Colon (tissue), 2 donors: Measurements from ENCODE around the gene HAUS5.

Experiments
- FAIRE-seq: peaks from 2 replicates; lab custom pipeline; 2012; peaks lifted over from hg19 to GRCh38; lab: Jason Lieb, UNC
- donor health status: control.
- donor health status: control.

HAUS5 gene

GRCh38 chr19:35609851-35610353, 2.6 kb upstream of the HAUS5 start:
- no peak for FAIRE-seq

GRCh38 chr19:35612224-35612558, 344 bp upstream of the HAUS5 start:
- FAIRE-seq: no peak

- no peak for FAIRE-seq
These were observed 1.0 kb downstream of the HAUS5 start for GRCh38 chr19:35613574-35613973.

- FAIRE-seq: no peak
These were observed 2.5 kb downstream of the HAUS5 start for GRCh38 chr19:35615036-35615435.

GRCh38 chr19:35618857-35619256, 6.3 kb downstream of the HAUS5 start:
- no peak for FAIRE-seq

- no peak for FAIRE-seq
These were observed 6.9 kb downstream of the HAUS5 start for GRCh38 chr19:35619290-35619923.

GRCh38 chr19:35620001-35620400, 7.5 kb downstream of the HAUS5 start:
- no peak for FAIRE-seq

GRCh38 chr19:35621708-35622107, 9.2 kb downstream of the HAUS5 start:
- no peak for FAIRE-seq

- FAIRE-seq: no peak
These were observed 10.2 kb downstream of the HAUS5 start for GRCh38 chr19:35622750-35623149.

- no peak for FAIRE-seq
These were observed 10.9 kb downstream of the HAUS5 start for GRCh38 chr19:35623327-35624010.

GRCh38 chr19:35628264-35628564, 15.7 kb downstream of the HAUS5 start:
- no peak for FAIRE-seq

- peak; percentile 95 for FAIRE-seq
These were observed 16.2 kb downstream of the HAUS5 start, which contains the start of gene RBM42 for GRCh38 chr19:35628565-35629331. RBM42 (plus strand) TSS chr19:35629036; CDS start chr19:35629154, 118 bp downstream.

- no peak for FAIRE-seq
These were observed 16.7 kb downstream of the HAUS5 start for GRCh38 chr19:35629332-35629633.

- FAIRE-seq: no peak
These were observed 21.3 kb downstream of the HAUS5 start for GRCh38 chr19:35633727-35634440.

GRCh38 chr19:35636651-35637050, 24.1 kb downstream of the HAUS5 start:
- FAIRE-seq: no peak

- no peak for FAIRE-seq
These were observed 24.6 kb downstream of the HAUS5 start for GRCh38 chr19:35637165-35637564.

- FAIRE-seq: no peak
These were observed 26.7 kb downstream of the HAUS5 start for GRCh38 chr19:35639321-35639639.

- FAIRE-seq: no peak
These were observed 27.3 kb downstream of the HAUS5 start for GRCh38 chr19:35639863-35640262.

GRCh38 chr19:35641515-35642151, 29.1 kb downstream of the HAUS5 start, which contains the start of gene ETV2:
ETV2 (plus strand) TSS chr19:35641745; CDS start chr19:35642461, 716 bp downstream.
- FAIRE-seq: no peak

- no peak for FAIRE-seq
These were observed 29.8 kb downstream of the HAUS5 start for GRCh38 chr19:35642312-35642711.

- FAIRE-seq: no peak
These were observed 30.3 kb downstream of the HAUS5 start for GRCh38 chr19:35642798-35643254.
